NCI-H2081 treated with DMSO at 0.1 percent for 48 hours (cell line): ENCODE results near the gene C10orf105.

ENCODE experiments used
- DNase-seq: peaks from one replicate; lab custom pipeline; 2025; lab: John Stamatoyannopoulos, UW

The C10orf105 gene

GRCh38 chr10:71737001-71737833, 17.6 kb upstream of the C10orf105 start:
- no peak for DNase-seq

- DNase-seq: no peak
These were observed 17.0 kb upstream of the C10orf105 start for GRCh38 chr10:71736570-71736952.

- no peak for DNase-seq
These were observed 16.4 kb upstream of the C10orf105 start for GRCh38 chr10:71735709-71736569.

GRCh38 chr10:71734797-71735196, 15.2 kb upstream of the C10orf105 start:
- DNase-seq: no peak

DNA sequence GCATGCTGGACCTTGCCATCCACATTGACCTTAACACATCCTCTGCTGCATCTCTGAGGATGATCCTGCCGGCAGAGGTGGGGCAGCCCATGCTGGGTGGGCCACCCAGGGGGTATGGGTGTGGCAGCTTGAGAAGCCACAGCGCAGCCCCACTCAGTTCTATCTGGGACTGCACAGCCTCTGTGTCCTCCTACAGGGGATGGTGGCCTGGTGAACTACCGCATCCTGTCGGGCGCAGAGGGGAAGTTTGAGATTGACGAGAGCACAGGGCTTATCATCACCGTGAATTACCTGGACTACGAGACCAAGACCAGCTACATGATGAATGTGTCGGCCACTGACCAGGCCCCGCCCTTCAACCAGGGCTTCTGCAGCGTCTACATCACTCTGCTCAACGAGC, 12.2 kb upstream of the C10orf105 start:
- DNase-seq: no peak

GRCh38 chr10:71729161-71729636, 9.6 kb upstream of the C10orf105 start:
- DNase-seq: no peak

DNA sequence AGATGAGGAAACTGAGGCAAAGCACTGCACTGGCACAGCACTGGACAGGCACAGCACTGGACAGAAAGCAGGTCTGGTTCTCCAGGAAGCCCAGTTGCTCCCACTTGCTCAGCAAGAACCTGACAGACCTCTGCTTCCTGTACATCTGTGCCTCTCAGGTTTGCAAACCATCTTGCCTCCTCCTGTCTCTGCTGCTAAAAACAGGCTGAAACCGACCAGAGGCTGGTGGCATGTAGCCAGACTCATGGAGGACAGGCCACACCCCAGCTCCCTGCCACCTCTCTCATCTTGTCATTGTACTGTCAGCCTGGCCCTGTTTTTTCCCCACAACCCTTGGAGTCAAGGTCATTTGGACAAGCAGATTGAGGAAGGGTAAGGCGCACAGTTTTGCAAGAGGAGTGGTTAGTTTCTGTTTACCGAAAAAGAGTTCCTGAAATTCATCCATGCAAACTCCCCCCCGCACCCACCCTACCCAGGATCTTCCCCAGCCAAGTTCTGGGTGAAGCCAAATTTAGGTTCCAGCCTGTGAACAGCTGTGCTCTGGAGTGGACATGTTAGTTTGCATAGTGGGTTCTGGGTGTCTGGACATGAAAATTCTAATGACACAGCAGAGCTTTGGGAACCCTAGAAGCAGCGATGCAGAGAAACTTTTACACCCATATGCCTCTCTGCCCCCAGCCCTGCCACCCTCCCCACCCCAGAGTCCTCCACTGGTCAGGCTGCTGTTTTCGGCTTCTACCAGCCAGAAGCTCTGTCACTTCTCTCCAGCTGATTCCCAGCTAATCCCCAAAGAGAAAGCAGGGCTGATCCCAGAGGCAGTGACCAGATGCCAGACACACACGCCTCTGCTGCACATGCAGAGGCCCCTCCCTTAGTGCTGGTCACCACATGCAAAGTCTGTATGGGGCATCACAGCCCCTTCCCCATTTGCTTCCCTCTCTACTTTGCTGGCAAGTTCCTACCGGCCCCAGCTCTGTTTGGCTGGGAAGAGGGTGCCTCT, 8.5 kb upstream of the C10orf105 start:
- no peak for DNase-seq

DNA sequence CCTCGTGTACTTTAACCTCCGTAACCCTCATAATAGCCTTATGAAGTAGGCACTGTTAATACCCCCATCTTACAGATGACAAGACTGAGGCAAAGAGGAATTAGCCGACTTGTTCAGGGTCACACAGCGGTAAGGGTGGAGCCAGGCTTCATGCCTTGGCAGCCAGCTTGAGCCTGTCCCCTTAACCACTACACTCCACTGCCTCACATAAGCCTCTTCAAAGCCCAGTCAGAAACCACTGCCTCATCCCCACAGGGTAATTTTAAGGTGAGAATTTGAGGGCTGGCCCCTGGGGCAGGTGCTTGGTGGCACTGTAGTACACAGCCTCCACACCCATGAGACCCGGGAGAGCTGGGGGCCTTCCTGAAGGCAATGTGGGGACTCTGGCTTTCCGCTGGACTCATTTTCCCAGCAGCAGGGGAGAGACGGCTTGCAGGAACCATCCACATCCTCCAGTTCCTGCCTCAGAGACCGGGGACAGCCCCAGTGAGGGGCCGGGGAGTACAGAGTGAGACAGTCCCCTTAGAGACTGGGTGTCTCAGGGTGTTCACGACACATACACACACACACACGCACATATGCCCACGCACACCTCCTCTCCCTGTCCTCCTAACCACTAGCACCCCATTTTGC, 7.6 kb upstream of the C10orf105 start:
- DNase-seq: no peak

GRCh38 chr10:71726580-71727104, 7.1 kb upstream of the C10orf105 start:
- no peak for DNase-seq

- DNase-seq: no peak
These were observed 6.5 kb upstream of the C10orf105 start for GRCh38 chr10:71725998-71726579.

- DNase-seq: no peak
These were observed 5.7 kb upstream of the C10orf105 start for GRCh38 chr10:71725249-71725648.

GRCh38 chr10:71724539-71724938, 5.0 kb upstream of the C10orf105 start:
- no peak for DNase-seq

DNA sequence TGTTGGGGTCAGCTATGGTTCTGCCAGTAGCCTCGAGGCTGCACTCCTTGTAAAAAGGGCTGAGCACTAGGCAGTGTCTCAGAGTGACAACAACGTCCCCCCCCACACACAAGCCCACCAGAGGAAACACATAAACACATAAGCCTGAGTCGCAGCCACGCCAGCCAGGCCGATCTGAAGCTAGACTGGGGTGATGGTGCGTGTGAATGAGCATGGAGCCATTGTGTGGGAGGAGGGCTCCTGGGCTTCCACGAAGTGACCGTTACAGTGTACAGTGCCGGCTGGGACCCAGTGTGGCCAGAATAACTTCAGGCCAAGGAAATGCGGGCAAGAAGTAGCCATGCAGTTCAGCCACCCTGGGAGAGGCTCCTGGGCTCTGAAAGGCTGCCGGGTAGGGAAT, 3.7 kb upstream of the C10orf105 start:
- DNase-seq: no peak

GRCh38 chr10:71722849-71723248, 3.3 kb upstream of the C10orf105 start:
- no peak for DNase-seq

GRCh38 chr10:71721313-71721712, 1.7 kb upstream of the C10orf105 start:
- no peak for DNase-seq

GRCh38 chr10:71720288-71720687, 710 bp upstream of the C10orf105 start:
- DNase-seq: no peak

DNA sequence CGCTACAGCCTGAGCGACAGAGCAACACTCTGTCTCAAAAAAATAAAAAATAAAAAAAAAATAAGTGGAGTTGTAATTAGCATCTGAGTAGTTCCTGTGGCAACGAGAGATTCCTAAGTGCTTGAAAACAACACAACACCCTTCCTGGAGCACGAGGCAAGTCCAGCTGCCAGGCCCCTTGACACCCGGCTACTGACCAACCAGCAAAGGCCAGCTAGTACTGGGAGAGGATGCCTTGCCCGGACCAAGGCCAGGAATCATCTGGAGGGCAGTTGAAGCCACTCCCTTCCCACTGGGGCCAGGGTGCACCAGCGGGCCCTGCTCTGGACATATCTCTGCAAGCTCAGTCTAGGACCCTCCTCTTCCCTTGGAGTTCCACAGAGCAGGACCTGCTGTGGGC, 536 bp downstream of the C10orf105 start:
- no peak for DNase-seq

- DNase-seq: no peak
These were observed 1.3 kb downstream of the C10orf105 start for GRCh38 chr10:71718165-71718698.

GRCh38 chr10:71717551-71717951, 2.0 kb downstream of the C10orf105 start:
- DNase-seq: no peak

GRCh38 chr10:71717056-71717455, 2.5 kb downstream of the C10orf105 start:
- DNase-seq: no peak
